K562 (cell line): ENCODE measurements around the gene RAPGEF5. TPM values are rescaled to one million over a fixed set of nuclear protein-coding genes. Genes with fewer than 3 reads are reported as not detected.

ENCODE experiments used
- AFF4 ChIP-seq: sonication (generic); formaldehyde crosslinking; IDR thresholded peaks from 2 replicates; pipeline ENCODE4 v1.8.0; 2023; ENCODE audit warnings: mild to moderate bottlenecking, missing genetic modification reagents
- CHD1 ChIP-seq: fragments of 200-600 bp; sonication (generic); IDR thresholded peaks from one replicate; pipeline ENCODE4 v1.6.1; 2012; ENCODE audit warnings: mild to moderate bottlenecking, moderate library complexity, low read length, inconsistent platforms
- RBM17 ChIP-seq: fragments of 200-400 bp; formaldehyde crosslinking; IDR thresholded peaks from 2 replicates; pipeline ENCODE4 v1.6.1; 2017; ENCODE audit warnings: low read depth, mild to moderate bottlenecking, low read length, borderline replicate concordance
- TAF15 ChIP-seq: fragments of 200-400 bp; formaldehyde crosslinking; IDR thresholded peaks from 2 replicates; pipeline ENCODE4 v1.6.1; 2017; ENCODE audit warnings: mild to moderate bottlenecking, low read depth, low read length, moderate library complexity
- ZNF318 ChIP-seq, 2 experiments: fragments of 450-650 bp; IDR thresholded peaks; 2 replicates each; pipeline ENCODE4 v1.6.1; 2016; ENCODE audit warnings: mild to moderate bottlenecking in 2 of 2, borderline replicate concordance in 1 of 2, low read depth in 1 of 2, moderate library complexity in 1 of 2
- ZNF592 ChIP-seq: fragments of 450-650 bp; IDR thresholded peaks from 2 replicates; pipeline ENCODE4 v1.6.1; 2017; ENCODE audit warnings: antibody characterized with exemption, mild to moderate bottlenecking
- ZNF79 ChIP-seq: fragments of 250-450 bp; sonication (Bioruptor Pico); IDR thresholded peaks from 2 replicates; pipeline ENCODE4 v1.4.0; 2020; ENCODE audit warnings: low read depth, mild to moderate bottlenecking, moderate library complexity
- polyA plus RNA-seq, 8 experiments: library from polyadenylated mRNA; depleted of rRNA in 4 of 8; stranded (reverse) in 5 of 8; unstranded in 3 of 8; fragments of >200 nt; fragmentation: Nextera tagmentation in 2 of 8; fragmentation: Illumina TruSeq in 1 of 8; extraction: Ambion mirVana in 2 of 8; extraction: Trizol in 1 of 8; gene quantifications; 2 replicates each; pipeline versions ENCODE4 v1.2.1 to v1.2.3, GENCODE V29; 2011 to 2014; ENCODE audit warnings: inconsistent platforms in 1 of 8, missing spikeins in 1 of 8
- total RNA-seq, 7 experiments: library from RNA; depleted of rRNA in 6 of 7; stranded (reverse); fragments of >200 nt in 6 of 7; fragmentation: Illumina TruSeq in 2 of 7; extraction: Trizol in 2 of 7; gene quantifications; 2 replicates each; pipeline versions ENCODE4 v1.2.1 to v1.2.3, GENCODE V29; 2011 to 2021; ENCODE audit warnings: low replicate concordance in 1 of 7

RAPGEF5 gene
- total and polyA plus RNA-seq, 9 of the 15 experiments (the other 6 are each of a cell fraction or from before 2014, with no cell fraction given): 0.39 to 2.0 (median 1.1) TPM

- no peak for TF ChIP-seq ZNF318 (IDR thresholded peaks at IDR 0.05; ENCODE audit: borderline replicate concordance in 1 of 2, low read depth in 1 of 2)
- TF ChIP-seq AFF4 (CRISPR knock-in tag): no peak
- TF ChIP-seq TAF15: no peak
- TF ChIP-seq ZNF79 (CRISPR knock-in tag): no peak
- no peak for TF ChIP-seq RBM17
- no peak for TF ChIP-seq ZNF592
- TF ChIP-seq CHD1: no peak
These were observed 148.2 kb downstream of the RAPGEF5 start (continued) for GRCh38 chr7:22208799-22209198.
